Measurements from ENCODE around the gene TPSG1.

GRCh38 chr16:1213231-1213630, 11.8 kb downstream of the TPSG1 start:
- no peak for TF ChIP-seq CTCF (IDR thresholded peaks at IDR 0.05; ENCODE audit: insufficient read depth, low read length, poor library complexity, severe bottlenecking)
- no peak for TF ChIP-seq EZH2phosphoT487 (conservative IDR thresholded peaks at IDR 0.05; ENCODE audit: low read length)

All from SU-DHL-6 (cell line).